HEK293 (cell line): ENCODE measurements around the gene PCDHGB7.
A peak's percentile ranks its signal among the peaks of the same experiment; 100 is the strongest.
"Not testable (repeated sequence)": the region's sequence is repeated elsewhere in the genome, so short reads cannot be mapped to it uniquely, and the experiment has no call there.

Experiments used
- CTCF ChIA-PET: fragments of 350-600 bp; formaldehyde crosslinking; extraction: SDS; loops from one replicate; lab custom pipeline; 2021; ENCODE audit warnings: antibody characterized with exemption; lab: Yijun Ruan, JAX
- POLR2A ChIA-PET: fragments of 300-600 bp; formaldehyde crosslinking; extraction: SDS; loops from one replicate; lab custom pipeline; 2020; ENCODE audit warnings: antibody characterized with exemption, inconsistent platforms; lab: Yijun Ruan, JAX
- H3K27ac ChIP-seq: fragments of 200-500 bp; sonication (Bioruptor generic); 2 replicates; pipeline ENCODE4 v1.5.1; 2014; ENCODE audit warnings: low read depth, low read length, control low read depth, inconsistent platforms; ENCODE audit errors: extremely low read depth
- H3K36me3 ChIP-seq, 2 experiments: fragments of 200-500 bp in 1 of 2; sonication (Bioruptor generic) in 1 of 2; 1 replicate in 1 of 2; 2 replicates in 1 of 2; pipeline ENCODE4 v1.5.1; 2014 to 2017; ENCODE audit warnings: inconsistent platforms in 2 of 2, low read length in 2 of 2; ENCODE audit not compliant: control insufficient read depth in 2 of 2, insufficient read depth in 1 of 2
- H3K4me1 ChIP-seq: fragments of 200-500 bp; sonication (Bioruptor generic); 2 replicates; pipeline ENCODE4 v1.5.1; 2014; ENCODE audit warnings: mild to moderate bottlenecking, low read length, inconsistent platforms; ENCODE audit not compliant: control insufficient read depth, insufficient read depth
- H3K4me3 ChIP-seq: 2 replicates; pipeline ENCODE4 v1.5.1; 2011; ENCODE audit warnings: low read depth, mild to moderate bottlenecking, control low read depth, low read length, moderate library complexity
- H3K9me3 ChIP-seq: fragments of 200-500 bp; sonication (Bioruptor generic); 2 replicates; pipeline ENCODE4 v1.5.1; 2014; ENCODE audit warnings: low read depth, low read length, inconsistent platforms; ENCODE audit not compliant: control insufficient read depth, insufficient read depth
- EGR2 ChIP-seq: fragments of 450-650 bp; formaldehyde crosslinking; IDR thresholded peaks from 2 replicates; pipeline ENCODE4 v1.5.1; 2016; ENCODE audit warnings: low read depth, missing biosample characterization, missing genetic modification characterization
- KLF8 ChIP-seq: fragments of 450-650 bp; formaldehyde crosslinking; IDR thresholded peaks from 2 replicates; pipeline ENCODE4 v1.5.1; 2016; ENCODE audit warnings: missing biosample characterization, missing genetic modification characterization
- MEIS1 ChIP-seq: sonication (generic); formaldehyde crosslinking; IDR thresholded peaks from 2 replicates; pipeline ENCODE4 v1.8.1; 2022; ENCODE audit warnings: missing genetic modification reagents, mild to moderate bottlenecking, borderline replicate concordance
- MYNN ChIP-seq: fragments of 450-650 bp; formaldehyde crosslinking; IDR thresholded peaks from 2 replicates; pipeline ENCODE4 v1.5.1; 2016; ENCODE audit warnings: missing biosample characterization, missing genetic modification characterization, borderline replicate concordance
- ZNF146 ChIP-seq: fragments of 450-650 bp; formaldehyde crosslinking; IDR thresholded peaks from 2 replicates; pipeline ENCODE4 v1.5.1; 2016; ENCODE audit warnings: missing biosample characterization, missing genetic modification characterization
- ZNF292 ChIP-seq: fragments of 450-650 bp; formaldehyde crosslinking; IDR thresholded peaks from 2 replicates; pipeline ENCODE4 v1.5.1; 2016; ENCODE audit warnings: low read depth, missing biosample characterization, missing genetic modification characterization, borderline replicate concordance
- ZNF366 ChIP-seq: fragments of 450-650 bp; formaldehyde crosslinking; conservative IDR thresholded peaks from 2 replicates; pipeline ENCODE4 v1.5.1; 2016; ENCODE audit warnings: missing biosample characterization, missing genetic modification characterization
- ZNF433 ChIP-seq: fragments of 450-650 bp; formaldehyde crosslinking; IDR thresholded peaks from 2 replicates; pipeline ENCODE4 v1.5.1; 2016; ENCODE audit warnings: missing biosample characterization, missing genetic modification characterization, low read depth
- ZNF521 ChIP-seq: fragments of 450-650 bp; formaldehyde crosslinking; IDR thresholded peaks from 2 replicates; pipeline ENCODE4 v1.5.1; 2017; ENCODE audit warnings: missing biosample characterization, mild to moderate bottlenecking, missing genetic modification characterization
- ZNF623 ChIP-seq: fragments of 450-650 bp; formaldehyde crosslinking; IDR thresholded peaks from 2 replicates; pipeline ENCODE4 v1.5.1; 2016; ENCODE audit warnings: missing biosample characterization, missing genetic modification characterization
- TF ChIP-seq, protein P1 (sequence below): fragments of 450-650 bp; formaldehyde crosslinking; IDR thresholded peaks from 2 replicates; pipeline ENCODE4 v1.5.1; 2016; ENCODE audit warnings: missing biosample characterization, missing genetic modification characterization
- TF ChIP-seq, protein P2 (sequence below): fragments of 450-650 bp; formaldehyde crosslinking; IDR thresholded peaks from 2 replicates; pipeline ENCODE4 v1.5.1; 2017; ENCODE audit warnings: missing biosample characterization, mild to moderate bottlenecking, missing genetic modification characterization, moderate library complexity
- TF ChIP-seq, protein P3 (sequence below): fragments of 450-650 bp; formaldehyde crosslinking; IDR thresholded peaks from 2 replicates; pipeline ENCODE4 v1.5.1; 2016; ENCODE audit warnings: missing biosample characterization, missing genetic modification characterization

PCDHGB7 gene

DNA sequence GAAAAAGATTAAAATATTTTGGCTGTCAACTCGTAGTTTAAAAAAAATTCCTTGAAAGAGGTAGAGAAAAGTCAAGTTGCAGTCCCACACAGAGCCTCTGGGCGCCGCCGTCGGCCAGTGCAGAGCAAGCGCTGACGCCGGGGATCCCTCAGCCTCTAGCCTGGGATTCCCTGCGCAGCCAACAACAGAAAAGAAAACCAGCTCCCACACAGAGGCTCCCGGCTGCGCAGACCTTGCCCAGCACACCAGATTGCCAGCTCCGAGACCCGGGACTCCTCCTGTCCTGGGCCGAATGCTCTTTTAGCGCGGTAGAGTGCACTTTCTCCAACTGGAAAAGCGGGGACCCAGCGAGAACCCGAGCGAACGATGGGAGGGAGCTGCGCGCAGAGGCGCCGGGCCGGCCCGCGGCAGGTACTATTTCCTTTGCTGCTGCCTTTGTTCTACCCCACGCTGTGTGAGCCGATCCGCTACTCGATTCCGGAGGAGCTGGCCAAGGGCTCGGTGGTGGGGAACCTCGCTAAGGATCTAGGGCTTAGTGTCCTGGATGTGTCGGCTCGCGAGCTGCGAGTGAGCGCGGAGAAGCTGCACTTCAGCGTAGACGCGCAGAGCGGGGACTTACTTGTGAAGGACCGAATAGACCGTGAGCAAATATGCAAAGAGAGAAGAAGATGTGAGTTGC, at the start of gene PCDHGB7:
Gene PCDHGB7 (plus strand): TSS at position 184 of the 679 bp plus-strand sequence. CDS start 183 bp downstream, at position 367.
- POLR2A ChIA-PET, H3K9me3 ChIP-seq: not testable (repeated sequence)
- CTCF ChIA-PET = interaction anchor here (0.6 to 7.0 kb wide), 20 partner anchors 10 to 552 kb away, joined by 3 to 160 read pairs (median 4); partner anchors contain the start of genes PCDHA11, PCDHGA1, PCDHGB1 and PCDHGB3

DNA sequence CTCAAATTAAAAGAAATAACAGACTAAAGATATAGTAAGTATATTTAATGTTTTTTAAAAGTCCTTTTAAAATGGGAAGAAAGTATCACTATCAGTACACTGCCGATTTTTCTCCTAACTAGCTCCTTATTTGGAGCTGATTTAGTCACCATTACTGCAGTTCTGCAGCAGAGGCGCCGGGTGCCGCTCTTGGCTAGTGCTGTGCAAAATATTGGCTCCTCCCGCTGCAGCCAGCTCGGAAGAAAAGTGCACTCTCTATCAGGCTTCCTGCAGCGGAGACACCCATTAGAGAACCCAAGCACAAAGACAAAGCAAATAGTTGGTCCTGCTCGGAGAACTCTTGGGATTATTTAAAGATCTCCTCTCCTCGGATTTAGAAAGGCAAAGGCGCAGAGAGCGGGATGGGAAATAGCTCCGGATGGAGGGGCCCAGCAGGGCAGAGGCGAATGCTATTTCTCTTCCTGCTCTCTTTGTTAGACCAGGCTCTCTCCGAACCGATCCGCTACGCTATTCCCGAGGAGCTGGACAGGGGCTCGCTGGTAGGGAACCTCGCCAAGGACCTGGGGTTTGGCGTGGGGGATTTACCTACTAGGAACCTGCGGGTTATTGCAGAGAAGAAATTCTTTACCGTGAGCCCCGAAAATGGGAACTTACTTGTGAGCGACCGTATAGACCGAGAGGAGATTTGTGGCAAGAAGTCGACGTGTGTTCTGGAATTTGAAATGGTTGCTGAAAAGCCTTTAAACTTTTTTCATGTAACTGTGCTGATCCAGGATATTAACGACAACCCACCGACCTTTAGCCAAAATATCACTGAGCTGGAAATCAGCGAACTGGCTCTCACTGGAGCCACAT, 47.3 kb upstream of the PCDHGB7 start, which contains the start of gene PCDHGB3:
Gene PCDHGB3 (plus strand): TSS at position 249 of the 855 bp plus-strand sequence. CDS start 153 bp downstream, at position 402.
- no peak within 1 kb of the TSS for H3K4me3 ChIP-seq
- H3K4me1 ChIP-seq = no peaks in the 10 kb centered on the region
- no peaks in the 10 kb centered on the region; the same call in 1 of the 2 replicates for H3K9me3 ChIP-seq
- TF ChIP-seq, protein P1, sequence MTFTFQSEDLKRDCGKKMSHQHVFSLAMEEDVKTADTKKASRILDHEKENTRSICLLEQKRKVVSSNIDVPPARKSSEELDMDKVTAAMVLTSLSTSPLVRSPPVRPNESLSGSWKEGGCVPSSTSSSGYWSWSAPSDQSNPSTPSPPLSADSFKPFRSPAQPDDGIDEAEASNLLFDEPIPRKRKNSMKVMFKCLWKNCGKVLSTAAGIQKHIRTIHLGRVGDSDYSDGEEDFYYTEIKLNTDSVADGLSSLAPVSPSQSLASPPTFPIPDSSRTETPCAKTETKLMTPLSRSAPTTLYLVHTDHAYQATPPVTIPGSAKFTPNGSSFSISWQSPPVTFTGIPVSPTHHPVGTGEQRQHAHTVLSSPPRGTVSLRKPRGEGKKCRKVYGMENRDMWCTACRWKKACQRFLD (tag by site-specific recombination) = no peak
- no peak for TF ChIP-seq MEIS1 (CRISPR knock-in tag)
- no peak for TF ChIP-seq EGR2 (tag by site-specific recombination)
- no peak for TF ChIP-seq KLF8 (tag by site-specific recombination)
- no peak for TF ChIP-seq ZNF146 (tag by site-specific recombination)
- no peak for TF ChIP-seq MYNN
- no peak for TF ChIP-seq ZNF433 (tag by site-specific recombination)
- TF ChIP-seq, protein P2, sequence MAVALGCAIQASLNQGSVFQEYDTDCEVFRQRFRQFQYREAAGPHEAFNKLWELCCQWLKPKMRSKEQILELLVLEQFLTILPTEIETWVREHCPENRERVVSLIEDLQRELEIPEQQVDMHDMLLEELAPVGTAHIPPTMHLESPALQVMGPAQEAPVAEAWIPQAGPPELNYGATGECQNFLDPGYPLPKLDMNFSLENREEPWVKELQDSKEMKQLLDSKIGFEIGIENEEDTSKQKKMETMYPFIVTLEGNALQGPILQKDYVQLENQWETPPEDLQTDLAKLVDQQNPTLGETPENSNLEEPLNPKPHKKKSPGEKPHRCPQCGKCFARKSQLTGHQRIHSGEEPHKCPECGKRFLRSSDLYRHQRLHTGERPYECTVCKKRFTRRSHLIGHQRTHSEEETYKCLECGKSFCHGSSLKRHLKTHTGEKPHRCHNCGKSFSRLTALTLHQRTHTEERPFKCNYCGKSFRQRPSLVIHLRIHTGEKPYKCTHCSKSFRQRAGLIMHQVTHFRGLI (tag by site-specific recombination) = no peak
- no peak for TF ChIP-seq ZNF521 (tag by site-specific recombination)
- TF ChIP-seq ZNF623 (tag by site-specific recombination) = no peak
- TF ChIP-seq ZNF292 (tag by site-specific recombination) = no peak
- TF ChIP-seq ZNF366 (tag by site-specific recombination) = no peak
- TF ChIP-seq, protein P3, sequence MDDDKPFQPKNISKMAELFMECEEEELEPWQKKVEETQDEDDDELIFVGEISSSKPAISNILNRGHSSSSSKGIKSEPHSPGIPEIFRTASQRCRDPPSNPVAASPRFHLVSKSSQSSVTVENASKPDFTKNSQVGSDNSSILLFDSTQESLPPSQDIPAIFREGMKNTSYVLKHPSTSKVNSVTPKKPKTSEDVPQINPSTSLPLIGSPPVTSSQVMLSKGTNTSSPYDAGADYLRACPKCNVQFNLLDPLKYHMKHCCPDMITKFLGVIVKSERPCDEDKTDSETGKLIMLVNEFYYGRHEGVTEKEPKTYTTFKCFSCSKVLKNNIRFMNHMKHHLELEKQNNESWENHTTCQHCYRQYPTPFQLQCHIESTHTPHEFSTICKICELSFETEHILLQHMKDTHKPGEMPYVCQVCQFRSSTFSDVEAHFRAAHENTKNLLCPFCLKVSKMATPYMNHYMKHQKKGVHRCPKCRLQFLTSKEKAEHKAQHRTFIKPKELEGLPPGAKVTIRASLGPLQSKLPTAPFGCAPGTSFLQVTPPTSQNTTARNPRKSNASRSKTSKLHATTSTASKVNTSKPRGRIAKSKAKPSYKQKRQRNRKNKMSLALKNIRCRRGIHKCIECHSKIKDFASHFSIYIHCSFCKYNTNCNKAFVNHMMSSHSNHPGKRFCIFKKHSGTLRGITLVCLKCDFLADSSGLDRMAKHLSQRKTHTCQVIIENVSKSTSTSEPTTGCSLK (tag by site-specific recombination) = no peak
- H3K36me3 ChIP-seq = no peaks in the 10 kb centered on the region
- ChIA-PET CTCF (interaction anchor here (0.6 to 3.3 kb wide), 28 partner anchors 10 to 222 kb away, joined by 3 to 22 read pairs (median 4); partner anchors contain the start of genes PCDHB10, PCDHGA1, PCDHGA11 and PCDHGA12), POLR2A (no interaction called here)
- H3K27ac ChIP-seq = no peak within 1 kb of the TSS

More for the DNA sequence above, at the start of gene PCDHGB7:
- not testable (repeated sequence) for H3K36me3 ChIP-seq, H3K4me1 ChIP-seq, H3K27ac ChIP-seq
- peak within 1 kb of the TSS; percentile 16; the same call in 1 of the 2 replicates for H3K4me3 ChIP-seq
